ENCODE results near the gene OPRL1.

Gene OPRL1

DNA sequence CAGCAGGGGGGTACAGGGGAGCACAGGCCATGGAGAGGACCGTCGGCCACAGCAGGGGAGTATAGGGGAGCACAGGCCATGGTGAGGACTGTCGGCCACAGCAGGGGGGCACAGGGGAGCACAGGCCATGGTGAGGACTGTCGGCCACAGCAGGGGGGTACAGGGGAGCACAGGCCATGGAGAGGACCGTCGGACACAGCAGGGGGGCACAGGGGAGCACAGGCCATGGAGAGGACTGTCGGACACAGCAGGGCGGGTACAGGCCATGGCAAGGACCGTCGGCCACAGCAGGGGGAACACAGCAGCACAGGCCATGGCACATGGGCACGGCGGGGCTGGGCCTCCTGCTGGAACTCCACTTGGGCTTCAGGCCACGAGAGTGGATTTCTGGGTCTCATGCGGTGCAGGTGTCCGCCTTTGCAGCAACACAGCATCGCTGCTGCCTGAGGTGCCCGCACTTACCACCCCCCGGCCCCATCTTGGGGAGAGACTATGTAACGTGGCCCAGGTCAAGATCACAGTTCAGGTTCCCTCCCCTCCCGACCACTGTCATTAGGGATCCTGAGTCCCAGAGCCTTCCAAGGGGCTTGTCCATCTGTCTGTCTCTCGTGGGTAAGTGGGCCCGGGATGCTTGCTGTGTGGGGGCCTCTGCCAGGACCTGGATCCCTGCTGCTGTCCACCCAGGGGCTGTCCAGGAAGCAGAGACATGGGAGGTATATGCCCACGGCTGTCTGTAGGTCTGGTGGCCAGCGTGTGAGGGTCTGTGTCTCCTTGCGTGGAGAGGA, 25.0 kb downstream of the OPRL1 start:
- H3K9me3 ChIP-seq (ENCODE audit: control insufficient read depth, low read length) = no peaks in the 10 kb centered on the region
- no peak for DNase-seq (ENCODE audit: low read depth)
- H3K4me1 ChIP-seq (ENCODE audit: control insufficient read depth, insufficient read depth, low read length) = no peaks in the 10 kb centered on the region
- peaks cover 68% of the 10 kb centered on the region for H3K27me3 ChIP-seq (replicated peaks; ENCODE audit: control insufficient read depth, insufficient read depth, low read length)
- H3K9ac ChIP-seq (ENCODE audit: low read length) = no peak overlapping the region
- no peak overlapping the region for H3K4me3 ChIP-seq (ENCODE audit: low read length)
- no peaks in the 10 kb centered on the region for H3K36me3 ChIP-seq (ENCODE audit: control insufficient read depth, insufficient read depth, low read length, severe bottlenecking)

DNA sequence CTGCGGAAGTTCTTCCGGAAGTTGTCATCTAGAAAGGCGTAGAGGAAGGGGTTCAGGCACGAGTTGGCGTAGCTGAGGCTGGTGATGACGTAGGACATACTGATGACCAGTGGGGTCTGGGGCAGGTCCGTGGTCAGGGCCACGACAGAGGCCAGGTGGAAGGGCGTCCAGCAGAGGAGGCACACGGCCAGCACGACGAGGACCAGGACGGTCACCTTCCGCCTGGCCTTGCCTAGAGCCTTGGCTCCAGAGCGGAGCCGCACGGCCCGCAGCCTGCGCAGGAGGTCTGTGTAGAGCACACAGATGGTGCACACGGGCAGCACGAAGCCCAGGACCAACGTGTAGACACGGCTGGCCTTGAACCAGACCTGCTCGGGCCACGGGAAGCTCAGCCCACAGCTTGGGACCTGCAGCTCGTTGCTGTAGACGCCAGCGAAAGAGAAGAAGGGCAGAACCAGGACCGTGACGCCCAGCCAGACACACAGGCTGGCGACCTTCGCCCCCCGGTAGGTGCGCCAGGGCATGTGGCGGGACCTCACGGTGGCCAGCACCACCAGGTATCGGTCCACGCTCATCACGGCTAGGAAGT, 26.1 kb downstream of the OPRL1 start:
- H3K36me3 ChIP-seq (ENCODE audit: control insufficient read depth, insufficient read depth, low read length, severe bottlenecking) = no peaks in the 10 kb centered on the region
- H3K27me3 ChIP-seq (replicated peaks; ENCODE audit: control insufficient read depth, insufficient read depth, low read length) = peaks cover 64% of the 10 kb centered on the region
- no peak for DNase-seq (ENCODE audit: low read depth)
- no peak overlapping the region for H3K4me3 ChIP-seq (ENCODE audit: low read length)
- no peak overlapping the region for H3K9ac ChIP-seq (ENCODE audit: low read length)
- H3K9me3 ChIP-seq (ENCODE audit: control insufficient read depth, low read length) = no peaks in the 10 kb centered on the region
- H3K4me1 ChIP-seq (ENCODE audit: control insufficient read depth, insufficient read depth, low read length) = no peaks in the 10 kb centered on the region

DNA sequence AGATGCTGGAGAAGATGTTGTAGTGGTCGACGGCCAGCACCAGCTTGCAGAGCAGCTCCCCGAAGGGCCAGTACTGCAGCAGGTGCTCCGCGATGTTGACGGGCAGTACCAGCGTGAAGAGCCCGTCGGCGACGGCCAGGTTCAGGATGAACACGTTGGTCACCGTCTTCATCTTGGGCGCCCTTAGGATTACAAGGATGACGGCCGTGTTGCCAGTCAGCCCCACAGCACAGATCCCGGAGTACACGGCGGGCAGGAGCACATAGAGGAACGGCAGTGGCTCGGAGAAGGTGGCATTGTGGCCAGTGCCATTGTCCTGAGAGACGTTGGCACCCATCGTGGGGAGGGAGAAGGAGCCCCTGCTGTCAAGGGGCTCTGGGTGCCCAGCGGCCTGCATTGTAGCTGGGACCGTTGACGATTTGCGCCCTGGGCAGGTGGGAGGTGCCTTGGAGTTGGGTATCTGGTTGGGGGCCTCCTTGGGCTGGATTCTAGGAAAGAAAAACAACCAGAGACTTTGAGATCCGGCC, 26.6 kb downstream of the OPRL1 start:
- Histone ChIP-seq H3K4me3 (ENCODE audit: low read length) (no peak overlapping the region), H3K9ac (ENCODE audit: low read length) (no peak overlapping the region), H3K4me1 (ENCODE audit: control insufficient read depth, insufficient read depth, low read length) (no peaks in the 10 kb centered on the region), H3K9me3 (ENCODE audit: control insufficient read depth, low read length) (no peaks in the 10 kb centered on the region), H3K27me3 (replicated peaks; ENCODE audit: control insufficient read depth, insufficient read depth, low read length) (peaks cover 59% of the 10 kb centered on the region), H3K36me3 (ENCODE audit: control insufficient read depth, insufficient read depth, low read length, severe bottlenecking) (no peaks in the 10 kb centered on the region)
- no peak for DNase-seq (ENCODE audit: low read depth)

DNA sequence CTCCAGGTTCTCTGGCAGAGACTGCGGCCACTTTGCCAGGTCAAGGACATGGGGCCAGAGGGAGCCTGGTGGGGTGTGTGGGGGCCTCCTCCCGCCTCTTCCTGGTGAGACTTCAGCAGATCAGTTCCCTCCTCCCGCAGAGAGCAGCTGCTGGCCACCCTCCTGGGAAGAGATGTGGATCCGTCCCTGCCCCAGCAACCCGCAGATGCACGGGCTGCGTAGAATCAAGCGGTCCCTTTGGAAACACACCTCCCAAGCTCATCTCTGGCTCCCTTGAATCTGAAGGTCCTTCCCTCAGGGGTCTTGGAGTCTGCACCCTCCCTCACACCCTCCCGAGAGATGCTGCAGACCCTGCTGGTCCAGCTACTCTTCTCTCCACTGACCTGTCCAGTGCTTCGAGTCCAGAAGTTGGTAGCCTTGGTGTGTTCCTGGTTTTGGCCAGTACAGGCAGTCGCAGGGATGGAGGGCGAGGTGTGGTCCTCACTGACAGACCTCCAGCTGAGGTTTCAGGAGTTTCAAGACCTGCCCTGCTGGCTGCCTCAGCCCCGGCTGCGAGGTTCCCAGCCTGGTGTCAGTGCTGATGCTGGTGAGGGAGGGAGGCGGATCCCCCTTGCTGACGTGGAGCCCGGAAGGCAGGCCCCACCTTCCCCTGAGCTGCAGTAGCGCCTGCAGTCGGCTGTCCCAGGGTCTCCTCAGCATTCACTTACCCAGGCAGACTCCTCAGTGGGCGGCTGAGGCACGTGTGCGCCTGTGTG, 27.3 kb downstream of the OPRL1 start, which contains the start of gene NPBWR2:
Gene NPBWR2 (minus strand): TSS at position 585 of the 755 bp plus-strand sequence. CDS start 734 bp downstream, outside the sequence.
- Histone ChIP-seq H3K9ac (ENCODE audit: low read length) (no peak within 1 kb of the TSS), H3K36me3 (ENCODE audit: control insufficient read depth, insufficient read depth, low read length, severe bottlenecking) (no peaks in the 10 kb centered on the region), H3K4me1 (ENCODE audit: control insufficient read depth, insufficient read depth, low read length) (no peaks in the 10 kb centered on the region), H3K9me3 (ENCODE audit: control insufficient read depth, low read length) (no peaks in the 10 kb centered on the region), H3K4me3 (ENCODE audit: low read length) (no peak within 1 kb of the TSS), H3K27me3 (replicated peaks; ENCODE audit: control insufficient read depth, insufficient read depth, low read length) (peaks cover 56% of the 10 kb centered on the region)
- DNase-seq (ENCODE audit: low read depth) = no peak

DNA sequence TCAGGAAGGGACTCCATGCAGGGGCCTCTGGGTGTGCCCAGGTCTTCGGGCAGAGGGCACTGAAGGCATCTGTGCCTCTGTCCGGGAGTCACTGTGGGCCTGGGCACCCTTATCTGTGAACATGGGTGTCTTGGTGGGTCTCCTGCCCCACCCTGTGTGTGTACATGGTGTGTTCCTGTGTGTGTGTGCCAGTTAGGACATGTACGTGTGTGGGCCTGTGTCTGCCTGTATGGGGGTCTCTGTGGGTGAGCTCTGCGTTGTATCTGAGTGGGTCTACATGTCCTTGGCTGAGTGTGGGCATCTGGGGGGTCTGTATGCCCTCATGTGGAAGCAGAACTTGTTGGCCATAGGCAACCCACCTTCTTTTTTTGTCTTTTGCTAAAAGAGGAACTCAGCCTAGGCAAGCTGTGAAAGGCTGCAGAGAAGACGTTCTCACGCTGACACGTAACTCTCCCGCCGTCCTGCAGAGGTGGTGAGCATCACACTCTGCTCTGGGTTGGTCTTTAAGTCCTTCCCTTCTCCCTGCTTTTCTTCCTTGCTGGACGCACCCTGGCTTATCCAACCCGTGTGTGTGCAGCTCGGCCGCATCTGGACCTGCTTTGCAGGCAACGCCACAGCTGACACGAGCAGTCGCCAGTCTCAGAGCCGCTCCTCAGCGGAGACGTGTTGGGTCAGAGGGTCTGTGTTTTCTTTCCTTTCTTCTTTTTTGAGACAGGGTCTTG, 28.0 kb downstream of the OPRL1 start:
- no peaks in the 10 kb centered on the region for H3K36me3 ChIP-seq (ENCODE audit: control insufficient read depth, insufficient read depth, low read length, severe bottlenecking)
- no peaks in the 10 kb centered on the region for H3K4me1 ChIP-seq (ENCODE audit: control insufficient read depth, insufficient read depth, low read length)
- H3K9me3 ChIP-seq (ENCODE audit: control insufficient read depth, low read length) = no peaks in the 10 kb centered on the region
- no peak overlapping the region for H3K4me3 ChIP-seq (ENCODE audit: low read length)
- no peak for DNase-seq (ENCODE audit: low read depth)
- no peak overlapping the region for H3K9ac ChIP-seq (ENCODE audit: low read length)
- H3K27me3 ChIP-seq (replicated peaks; ENCODE audit: control insufficient read depth, insufficient read depth, low read length) = peaks cover 53% of the 10 kb centered on the region

DNA sequence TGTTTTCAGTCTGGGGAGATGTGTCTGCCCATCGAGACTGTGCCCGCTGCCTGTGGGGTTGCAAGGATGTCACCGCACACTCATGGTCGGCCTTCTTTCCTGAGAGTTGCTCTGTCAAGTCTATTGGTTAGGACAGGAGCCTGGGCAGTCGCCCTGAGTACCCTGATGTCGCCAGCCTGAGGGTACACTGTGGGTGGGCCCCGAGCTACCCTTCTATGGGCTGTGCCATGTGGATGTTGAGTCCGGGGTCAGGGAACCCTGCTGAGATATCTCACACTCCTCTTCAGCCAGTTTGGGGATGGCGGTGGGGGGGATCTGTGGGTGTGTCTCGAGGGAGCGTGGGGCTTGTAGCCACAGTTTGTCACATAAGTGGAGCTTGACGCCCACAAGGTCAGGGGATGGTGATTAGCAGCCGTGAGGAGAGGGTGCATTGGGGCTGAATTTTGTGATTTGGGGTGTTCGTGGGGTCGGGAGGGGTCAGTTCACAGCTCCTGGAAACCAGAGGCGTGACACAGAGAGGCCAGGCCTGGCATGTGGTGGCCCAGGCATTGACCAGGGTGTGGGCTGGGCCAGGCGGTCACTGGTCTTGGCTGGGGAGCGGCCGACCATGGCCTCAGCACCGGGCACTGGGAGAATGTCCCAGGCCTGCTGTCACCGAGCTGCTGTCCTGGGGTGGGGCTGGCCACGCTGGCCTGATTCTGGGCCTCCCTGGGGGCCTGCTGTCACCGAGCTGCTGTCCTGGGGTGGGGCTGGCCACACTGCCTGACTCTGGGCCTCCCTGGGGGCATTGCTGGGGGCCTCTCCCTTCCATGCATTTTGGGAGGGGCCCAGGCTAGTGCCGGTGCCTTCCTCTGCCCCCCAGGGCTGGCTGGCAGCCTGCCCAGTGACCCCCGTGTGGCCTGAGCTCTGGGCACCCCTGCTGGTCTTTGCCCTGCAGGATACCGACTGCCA, 29.1 kb downstream of the OPRL1 start:
- Histone ChIP-seq H3K9me3 (ENCODE audit: control insufficient read depth, low read length) (no peaks in the 10 kb centered on the region), H3K36me3 (ENCODE audit: control insufficient read depth, insufficient read depth, low read length, severe bottlenecking) (no peaks in the 10 kb centered on the region), H3K9ac (ENCODE audit: low read length) (no peak overlapping the region), H3K4me3 (ENCODE audit: low read length) (no peak overlapping the region), H3K4me1 (ENCODE audit: control insufficient read depth, insufficient read depth, low read length) (no peaks in the 10 kb centered on the region), H3K27me3 (replicated peaks; ENCODE audit: control insufficient read depth, insufficient read depth, low read length) (peaks cover 43% of the 10 kb centered on the region)
- DNase-seq (ENCODE audit: low read depth) = no peak

DNA sequence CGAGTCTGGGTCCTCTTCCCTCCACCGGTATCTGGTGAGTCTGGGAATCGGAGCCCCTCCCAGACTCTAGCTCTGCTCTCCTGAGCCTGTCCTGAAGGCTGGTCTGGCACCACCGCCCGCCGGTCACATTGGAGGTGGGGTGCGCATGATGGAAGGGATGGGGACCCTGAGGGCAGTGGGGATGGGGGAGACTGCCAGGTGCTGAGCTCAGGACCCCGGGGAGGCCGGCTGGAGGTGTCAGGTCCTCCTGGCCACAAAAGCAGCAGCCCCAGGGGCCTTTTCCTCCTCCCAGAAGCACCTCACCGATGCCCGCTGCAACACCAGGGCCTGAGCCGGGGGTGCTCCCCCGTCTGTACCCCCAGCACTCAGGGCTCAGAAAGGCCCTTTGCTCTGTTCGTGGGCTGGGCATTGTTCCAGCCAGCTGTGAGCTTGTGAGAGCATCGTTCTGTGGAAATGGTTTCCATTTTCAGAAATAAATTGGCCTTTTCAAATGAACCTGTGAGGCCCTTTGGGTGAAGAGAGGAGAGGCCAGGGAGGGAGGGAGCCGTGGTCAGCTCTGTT, 30.0 kb downstream of the OPRL1 start:
- Histone ChIP-seq H3K9me3 (ENCODE audit: control insufficient read depth, low read length) (no peaks in the 10 kb centered on the region), H3K4me1 (ENCODE audit: control insufficient read depth, insufficient read depth, low read length) (no peaks in the 10 kb centered on the region), H3K27me3 (replicated peaks; ENCODE audit: control insufficient read depth, insufficient read depth, low read length) (peaks cover 46% of the 10 kb centered on the region), H3K4me3 (ENCODE audit: low read length) (no peak overlapping the region), H3K36me3 (ENCODE audit: control insufficient read depth, insufficient read depth, low read length, severe bottlenecking) (no peaks in the 10 kb centered on the region), H3K9ac (ENCODE audit: low read length) (no peak overlapping the region)
- DNase-seq (ENCODE audit: low read depth) = no peak

DNA sequence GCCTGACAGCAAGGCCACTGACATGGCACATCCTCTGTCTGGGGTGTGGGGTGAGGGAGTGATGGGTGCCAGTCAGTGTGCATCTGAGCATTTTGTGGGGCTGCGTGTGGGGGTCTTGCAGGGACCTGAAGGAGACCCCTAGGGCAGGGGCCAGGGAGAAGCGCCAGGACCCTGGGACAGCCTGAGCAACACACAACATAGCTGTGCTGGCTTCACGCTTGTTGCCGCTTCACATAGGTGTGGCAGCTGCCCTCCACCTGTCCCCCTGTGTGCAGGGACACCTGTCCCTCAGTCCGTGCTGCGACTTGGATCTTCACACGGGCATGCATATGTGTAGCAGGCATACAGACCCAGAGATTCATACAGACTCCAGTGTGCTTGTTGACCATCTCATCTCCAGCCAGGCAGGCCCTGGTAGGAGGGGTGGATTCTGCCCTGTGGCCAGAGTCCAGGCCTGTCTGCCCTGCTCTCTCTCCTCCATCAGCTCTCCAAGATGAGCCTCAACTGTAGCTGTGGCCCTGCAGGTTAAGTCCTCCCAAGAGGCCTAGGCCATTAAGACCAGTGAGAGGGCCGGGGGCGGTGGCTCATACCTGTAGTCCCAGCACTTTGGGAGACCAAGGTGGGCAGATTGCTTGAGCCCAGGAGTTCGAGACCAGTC, 30.7 kb downstream of the OPRL1 start:
- Histone ChIP-seq H3K4me3 (ENCODE audit: low read length) (no peak overlapping the region), H3K9ac (ENCODE audit: low read length) (no peak overlapping the region), H3K9me3 (ENCODE audit: control insufficient read depth, low read length) (no peaks in the 10 kb centered on the region), H3K4me1 (ENCODE audit: control insufficient read depth, insufficient read depth, low read length) (no peaks in the 10 kb centered on the region), H3K36me3 (ENCODE audit: control insufficient read depth, insufficient read depth, low read length, severe bottlenecking) (no peaks in the 10 kb centered on the region), H3K27me3 (replicated peaks; ENCODE audit: control insufficient read depth, insufficient read depth, low read length) (peaks cover 50% of the 10 kb centered on the region)
- no peak for DNase-seq (ENCODE audit: low read depth)

DNA sequence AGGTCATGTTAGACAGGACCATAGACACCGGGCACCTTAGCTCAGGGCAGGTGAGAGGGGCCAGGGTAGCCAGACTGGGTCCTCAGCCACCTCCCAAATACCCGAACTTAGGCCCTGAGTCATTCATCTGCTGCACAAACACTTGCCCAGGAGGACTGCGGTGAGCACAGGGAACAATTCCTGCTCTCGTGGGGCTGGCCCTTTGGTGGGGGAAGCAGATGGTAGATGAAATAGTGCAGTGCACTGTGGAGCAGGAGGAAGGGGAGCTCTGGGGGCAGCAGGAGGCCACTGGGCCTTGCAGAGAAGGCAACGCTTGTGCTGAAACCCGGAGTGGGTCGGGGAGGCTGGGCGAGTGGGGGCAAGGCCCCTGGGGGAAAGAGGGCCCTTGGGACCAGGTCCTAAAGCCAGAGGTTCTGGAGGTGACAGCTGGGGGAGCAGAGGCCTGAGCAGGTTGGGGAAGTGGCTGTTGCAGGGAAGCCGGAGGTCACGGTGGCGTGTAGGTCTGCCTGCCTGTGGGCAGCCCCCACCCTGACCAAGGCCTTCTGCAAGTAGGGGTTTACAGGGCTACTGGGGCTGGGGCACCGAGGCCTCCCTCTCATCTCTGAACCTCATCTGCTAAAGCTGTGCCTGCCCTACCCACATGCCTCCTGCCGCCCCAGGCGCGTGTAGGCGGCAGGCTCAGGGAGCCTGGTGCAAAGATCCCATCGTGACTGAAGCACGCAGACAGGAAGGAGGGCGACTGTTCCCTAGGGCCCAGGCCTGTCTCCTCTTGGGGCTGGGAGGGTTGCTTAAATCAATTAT, 32.2 kb downstream of the OPRL1 start:
- DNase-seq (ENCODE audit: low read depth) = no peak
- Histone ChIP-seq H3K4me3 (ENCODE audit: low read length) (no peak overlapping the region), H3K9me3 (ENCODE audit: control insufficient read depth, low read length) (no peaks in the 10 kb centered on the region), H3K27me3 (replicated peaks; ENCODE audit: control insufficient read depth, insufficient read depth, low read length) (peaks cover 53% of the 10 kb centered on the region), H3K36me3 (ENCODE audit: control insufficient read depth, insufficient read depth, low read length, severe bottlenecking) (no peaks in the 10 kb centered on the region), H3K9ac (ENCODE audit: low read length) (no peak overlapping the region), H3K4me1 (ENCODE audit: control insufficient read depth, insufficient read depth, low read length) (no peaks in the 10 kb centered on the region)

All from adipocyte (in vitro differentiated cells).